ENCODE data around the gene F13A1.

DNA sequence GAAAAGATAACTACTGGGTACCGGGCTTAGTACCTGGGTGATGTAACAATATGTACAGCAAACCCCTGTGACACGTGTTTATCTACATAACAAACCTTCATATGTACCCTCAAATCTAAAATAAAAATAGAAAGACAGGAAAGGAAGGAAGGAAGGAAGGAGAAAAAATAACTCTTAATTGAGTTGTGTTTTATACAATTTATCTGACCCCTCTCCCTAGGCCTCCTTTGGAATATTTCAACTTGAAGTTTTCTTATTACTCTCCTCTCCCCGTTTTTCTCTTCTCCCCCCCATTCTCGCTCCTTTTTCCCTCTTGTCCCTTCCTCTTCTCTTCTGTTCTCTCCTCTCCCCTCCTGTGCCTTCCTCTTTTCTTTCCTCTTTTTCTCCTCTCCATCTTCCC is 156.1 kb downstream of the F13A1 start:
- TF ChIP-seq POLR2A (IDR thresholded peaks at IDR 0.05; ENCODE audit: low read depth, low read length) (no peak), TAF1 (IDR thresholded peaks at IDR 0.05; ENCODE audit: low read depth, low read length) (no peak), POLR2AphosphoS5 (IDR thresholded peaks at IDR 0.05; ENCODE audit: low read depth, low read length) (no peak), SPI1 (IDR thresholded peaks at IDR 0.05; ENCODE audit: low read depth, low read length) (no peak)
